ENCODE measurements around the gene SNX8.
"Not testable (repeated sequence)": the region's sequence is repeated elsewhere in the genome, so short reads cannot be mapped to it uniquely, and the experiment has no call there.

Gene SNX8

GRCh38 chr7:2321020-2321419 is 6.8 kb upstream of the SNX8 start:
- no peak for DNase-seq (ENCODE audit: low spot score)
- TF ChIP-seq CTCF (IDR thresholded peaks at IDR 0.05; ENCODE audit: extremely low read depth, missing control alignments) = no peak

DNA sequence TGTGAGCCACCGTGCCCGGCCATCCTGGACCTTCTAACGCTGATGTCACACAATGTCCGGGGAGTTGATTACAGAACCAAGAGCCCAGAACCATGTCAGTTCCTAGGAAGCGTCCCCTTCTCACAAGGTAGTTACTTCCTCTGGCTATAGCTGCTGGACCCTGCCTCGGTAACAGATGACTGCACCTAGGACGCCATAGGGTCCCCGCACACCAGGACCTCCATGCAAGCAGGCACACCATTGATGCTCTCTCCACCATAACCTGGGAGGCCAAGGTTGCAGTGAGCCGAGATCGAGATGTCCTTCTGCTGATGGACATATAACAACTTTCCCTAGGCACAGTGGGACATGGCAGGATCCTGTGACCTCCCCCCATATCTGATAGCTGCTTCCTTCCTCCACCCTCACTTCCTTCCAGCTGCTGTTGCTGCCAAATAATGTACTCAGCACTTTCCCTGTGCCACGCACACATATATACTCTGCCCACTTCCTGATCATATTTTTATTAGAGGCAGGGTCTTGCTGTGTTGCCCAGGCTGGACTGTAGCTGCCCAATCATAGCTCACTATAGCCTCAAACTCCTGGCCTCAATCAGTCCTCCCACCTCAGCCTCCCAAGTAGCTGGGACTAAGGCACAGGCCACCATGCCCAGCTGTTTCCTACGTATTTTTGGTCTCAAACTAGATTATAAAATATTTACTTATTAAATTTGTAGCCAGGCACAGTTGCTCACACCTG is 3.5 kb upstream of the SNX8 start:
- TF ChIP-seq CTCF (IDR thresholded peaks at IDR 0.05; ENCODE audit: extremely low read depth, missing control alignments) = no peak
- DNase-seq (ENCODE audit: low spot score) = peak; percentile 3

DNA sequence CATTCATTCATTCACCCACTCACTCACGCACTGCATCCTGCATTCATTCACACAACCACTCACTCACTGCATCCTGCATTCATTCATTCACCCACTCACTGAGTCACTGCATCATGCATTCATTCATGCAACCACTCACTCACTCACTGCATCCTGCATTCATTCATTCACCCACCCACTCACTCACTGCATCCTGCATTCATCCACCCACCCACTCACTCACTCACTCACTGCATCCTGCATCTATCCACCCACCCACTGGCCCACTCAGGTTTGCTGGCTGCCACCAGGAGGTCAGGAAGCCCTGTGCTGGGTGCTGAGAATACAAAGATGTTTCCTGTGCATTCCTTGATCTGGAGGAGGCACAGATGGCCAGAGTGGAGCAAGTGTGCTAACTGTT is 2.3 kb upstream of the SNX8 start:
- no peak for DNase-seq (ENCODE audit: low spot score)

GRCh38 chr7:2315787-2316186 is 1.5 kb upstream of the SNX8 start:
- TF ChIP-seq CTCF (IDR thresholded peaks at IDR 0.05; ENCODE audit: extremely low read depth, missing control alignments) = no peak
- DNase-seq (ENCODE audit: low spot score) = no peak

More for the DNA sequence above, 2.3 kb upstream of the SNX8 start:
- no peak for TF ChIP-seq CTCF (IDR thresholded peaks at IDR 0.05; ENCODE audit: extremely low read depth, missing control alignments)

GRCh38 chr7:2314956-2315530 is 802 bp upstream of the SNX8 start:
- not testable (repeated sequence) for DNase-seq (ENCODE audit: low spot score)

- TF ChIP-seq CTCF (IDR thresholded peaks at IDR 0.05; ENCODE audit: extremely low read depth, missing control alignments) = no peak
- no peak for DNase-seq (ENCODE audit: low spot score)
Measured at GRCh38 chr7:2313450-2314208, 612 bp downstream of the SNX8 start.

DNA sequence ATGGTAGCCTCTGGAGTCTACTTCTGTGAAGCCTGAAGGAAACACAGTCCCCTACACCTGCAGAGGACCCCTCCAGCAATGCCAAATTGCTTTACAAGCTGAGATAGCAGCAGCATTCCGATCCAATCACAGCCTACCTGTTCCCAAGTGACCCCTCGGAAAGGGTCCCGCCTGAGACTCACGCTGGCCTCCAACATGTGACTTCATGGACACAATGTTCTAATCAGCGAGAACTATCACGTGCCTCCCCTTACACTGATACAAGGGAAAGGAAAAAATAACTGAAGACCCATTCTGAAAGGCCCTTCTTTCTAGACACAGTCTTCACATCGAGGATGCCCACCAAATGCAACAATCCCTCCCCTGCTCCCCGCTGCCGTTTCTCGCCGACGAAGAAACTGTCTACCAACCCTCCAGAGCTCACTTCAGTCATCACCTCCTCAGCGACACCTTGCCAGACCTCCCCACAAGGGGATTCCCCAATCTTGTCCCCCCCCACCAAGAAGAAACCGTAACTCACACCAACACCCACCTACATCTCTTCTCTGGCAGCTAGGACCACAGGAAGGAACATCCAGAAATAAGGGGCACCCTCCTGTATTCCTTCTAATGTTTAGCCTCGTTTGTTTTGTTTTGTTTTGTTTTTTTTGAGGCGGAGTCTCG is 1.8 kb downstream of the SNX8 start:
- no peak for TF ChIP-seq CTCF (IDR thresholded peaks at IDR 0.05; ENCODE audit: extremely low read depth, missing control alignments)
- DNase-seq (ENCODE audit: low spot score) = peak; percentile 83
